ENCODE data around the gene MED10.

MED10 gene

DNA sequence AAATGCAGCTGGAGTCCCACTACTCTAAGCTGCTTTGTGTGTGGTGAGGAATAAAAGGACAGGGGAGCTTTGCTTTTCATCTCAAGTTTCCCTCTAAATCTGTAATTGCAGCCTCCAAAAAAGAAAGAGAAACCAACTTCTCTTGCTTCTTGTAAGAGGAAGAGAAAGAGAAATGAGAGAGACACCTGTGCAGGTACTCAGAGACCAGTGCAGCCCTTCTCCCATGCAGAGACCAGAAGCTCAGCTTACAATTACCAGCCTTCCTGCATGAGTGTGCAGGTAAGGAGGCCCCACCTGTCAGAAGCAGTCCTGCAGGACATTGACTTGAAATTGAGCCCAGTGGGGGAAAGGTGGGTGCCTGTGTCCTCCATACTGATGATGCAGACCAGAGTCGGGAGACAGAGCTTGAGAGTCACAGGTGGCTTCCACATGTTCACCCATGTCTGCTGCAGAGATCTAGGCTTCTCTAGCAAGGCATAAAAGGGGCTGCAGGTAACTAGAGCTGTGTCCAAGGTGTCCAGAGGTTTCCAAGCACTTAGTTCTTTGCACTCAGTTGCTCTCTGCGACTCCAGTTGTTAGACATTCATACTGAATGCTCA is 15.3 kb upstream of the MED10 start:
- Histone ChIP-seq H3K4me1 (ENCODE audit: insufficient read depth, insufficient read length) (no peaks in the 10 kb centered on the region), H3K9me3 (ENCODE audit: insufficient read depth, low read length) (no peaks in the 10 kb centered on the region), H3K4me3 (ENCODE audit: insufficient read length, low read depth) (no peak overlapping the region), H3K36me3 (ENCODE audit: insufficient read depth, insufficient read length, low read length) (no peaks in the 10 kb centered on the region), H3K9ac (ENCODE audit: insufficient read length, low read depth) (no peak overlapping the region), H3K27me3 (ENCODE audit: insufficient read depth, insufficient read length) (no peaks in the 10 kb centered on the region)
- TF ChIP-seq SUZ12 (IDR thresholded peaks at IDR 0.05; ENCODE audit: extremely low read depth, insufficient read depth, insufficient read length) (no peak), YY1 (IDR thresholded peaks at IDR 0.05; ENCODE audit: insufficient read depth, insufficient read length) (no peak), ZNF274 (IDR thresholded peaks at IDR 0.05; ENCODE audit: low read depth, low read length) (no peak)
- no peak for DNase-seq (ENCODE audit: low read depth, low spot score)

DNA sequence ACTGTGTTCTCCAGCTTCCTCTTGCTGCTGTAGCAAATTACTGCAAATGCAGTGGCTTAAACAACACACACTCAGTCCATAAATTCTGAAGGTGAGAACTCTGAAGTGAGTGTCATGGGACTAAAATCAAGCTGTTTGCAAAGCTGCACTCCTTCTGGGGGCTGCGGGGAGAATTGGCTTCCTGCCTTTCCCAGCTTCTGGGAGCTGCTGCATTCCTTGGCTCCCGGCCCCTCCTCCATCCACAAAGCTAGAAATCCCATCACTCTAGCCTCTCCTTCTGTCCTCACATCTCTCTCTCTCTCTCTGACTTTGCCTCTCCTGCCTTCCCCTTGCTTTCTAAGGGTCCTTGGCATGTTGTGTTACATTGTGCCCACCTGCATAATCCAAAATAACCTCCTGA is 14.2 kb upstream of the MED10 start:
- no peak for DNase-seq (ENCODE audit: low read depth, low spot score)
- Histone ChIP-seq H3K36me3 (ENCODE audit: insufficient read depth, insufficient read length, low read length) (no peaks in the 10 kb centered on the region), H3K4me1 (ENCODE audit: insufficient read depth, insufficient read length) (no peaks in the 10 kb centered on the region), H3K9me3 (ENCODE audit: insufficient read depth, low read length) (no peaks in the 10 kb centered on the region), H3K4me3 (ENCODE audit: insufficient read length, low read depth) (no peak overlapping the region), H3K9ac (ENCODE audit: insufficient read length, low read depth) (no peak overlapping the region), H3K27me3 (ENCODE audit: insufficient read depth, insufficient read length) (no peaks in the 10 kb centered on the region)
- TF ChIP-seq ZNF274 (IDR thresholded peaks at IDR 0.05; ENCODE audit: low read depth, low read length) = no peak
- no peak for TF ChIP-seq SUZ12 (IDR thresholded peaks at IDR 0.05; ENCODE audit: extremely low read depth, insufficient read depth, insufficient read length)

DNA sequence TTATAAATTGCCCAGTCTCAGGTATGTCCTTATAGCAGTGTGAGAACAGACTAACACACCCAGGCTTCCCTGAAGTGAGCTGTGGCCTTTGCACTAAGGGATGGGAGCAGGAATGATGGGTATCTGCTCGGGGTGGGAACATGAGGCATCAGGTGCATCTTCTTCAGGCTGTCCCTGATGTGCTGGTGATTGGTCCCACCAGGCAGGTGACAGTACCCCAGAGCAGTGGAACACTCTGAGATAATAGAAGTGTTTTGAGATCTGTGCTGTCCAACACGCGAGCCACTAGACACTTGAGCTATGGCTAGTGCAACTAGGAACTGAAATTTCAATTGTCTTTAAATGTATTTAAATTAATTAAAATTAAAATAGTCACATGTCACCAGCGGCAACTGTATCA is 12.8 kb upstream of the MED10 start:
- no peaks in the 10 kb centered on the region for H3K36me3 ChIP-seq (ENCODE audit: insufficient read depth, insufficient read length, low read length)
- H3K9ac ChIP-seq (ENCODE audit: insufficient read length, low read depth) = no peak overlapping the region
- H3K27me3 ChIP-seq (ENCODE audit: insufficient read depth, insufficient read length) = no peaks in the 10 kb centered on the region
- no peak overlapping the region for H3K4me3 ChIP-seq (ENCODE audit: insufficient read length, low read depth)
- DNase-seq (ENCODE audit: low read depth, low spot score) = no peak
- no peaks in the 10 kb centered on the region for H3K4me1 ChIP-seq (ENCODE audit: insufficient read depth, insufficient read length)
- TF ChIP-seq SUZ12 (IDR thresholded peaks at IDR 0.05; ENCODE audit: extremely low read depth, insufficient read depth, insufficient read length) (no peak), ZNF274 (IDR thresholded peaks at IDR 0.05; ENCODE audit: low read depth, low read length) (no peak), YY1 (IDR thresholded peaks at IDR 0.05; ENCODE audit: insufficient read depth, insufficient read length) (no peak)
- no peaks in the 10 kb centered on the region for H3K9me3 ChIP-seq (ENCODE audit: insufficient read depth, low read length)

DNA sequence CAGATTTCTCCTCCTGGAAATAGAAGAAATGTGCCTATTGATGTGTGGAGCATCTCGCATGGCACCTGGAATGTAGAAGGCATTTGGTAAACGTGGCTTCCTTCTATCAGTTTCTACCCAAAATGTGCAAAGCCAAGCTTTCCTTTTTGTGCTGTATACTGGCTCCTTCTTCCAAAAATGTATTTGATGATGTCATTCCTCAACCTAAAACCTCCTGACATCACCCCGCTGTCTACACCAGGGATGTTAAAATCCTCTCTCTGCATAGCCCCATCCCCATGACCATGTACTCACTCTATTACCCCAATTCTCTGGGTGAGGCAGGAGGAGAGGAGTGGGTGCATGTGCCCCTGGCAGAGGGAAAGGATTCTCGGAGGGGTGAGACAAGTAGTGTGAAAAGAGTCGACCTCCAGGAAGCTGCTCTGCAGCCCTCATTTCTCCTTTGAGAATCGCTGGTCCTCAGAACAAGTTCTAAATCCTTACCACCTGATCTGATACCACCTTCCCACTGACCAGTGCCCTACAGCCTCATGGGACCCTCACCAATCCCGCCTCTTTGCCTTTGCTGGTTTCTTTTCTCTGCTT is 11.7 kb upstream of the MED10 start:
- DNase-seq (ENCODE audit: low read depth, low spot score) = no peak
- H3K4me1 ChIP-seq (ENCODE audit: insufficient read depth, insufficient read length) = no peaks in the 10 kb centered on the region
- H3K9me3 ChIP-seq (ENCODE audit: insufficient read depth, low read length) = no peaks in the 10 kb centered on the region
- no peaks in the 10 kb centered on the region for H3K27me3 ChIP-seq (ENCODE audit: insufficient read depth, insufficient read length)
- H3K4me3 ChIP-seq (ENCODE audit: insufficient read length, low read depth) = no peak overlapping the region
- no peaks in the 10 kb centered on the region for H3K36me3 ChIP-seq (ENCODE audit: insufficient read depth, insufficient read length, low read length)
- TF ChIP-seq SUZ12 (IDR thresholded peaks at IDR 0.05; ENCODE audit: extremely low read depth, insufficient read depth, insufficient read length) (no peak), ZNF274 (IDR thresholded peaks at IDR 0.05; ENCODE audit: low read depth, low read length) (no peak), YY1 (IDR thresholded peaks at IDR 0.05; ENCODE audit: insufficient read depth, insufficient read length) (no peak)
- H3K9ac ChIP-seq (ENCODE audit: insufficient read length, low read depth) = no peak overlapping the region

- no peak for DNase-seq (ENCODE audit: low read depth, low spot score)
- no peaks in the 10 kb centered on the region for H3K9me3 ChIP-seq (ENCODE audit: insufficient read depth, low read length)
- TF ChIP-seq SUZ12 (IDR thresholded peaks at IDR 0.05; ENCODE audit: extremely low read depth, insufficient read depth, insufficient read length) (no peak), ZNF274 (IDR thresholded peaks at IDR 0.05; ENCODE audit: low read depth, low read length) (no peak)
- H3K9ac ChIP-seq (ENCODE audit: insufficient read length, low read depth) = no peak overlapping the region
- H3K4me3 ChIP-seq (ENCODE audit: insufficient read length, low read depth) = no peak overlapping the region
- no peaks in the 10 kb centered on the region for H3K27me3 ChIP-seq (ENCODE audit: insufficient read depth, insufficient read length)
- no peaks in the 10 kb centered on the region for H3K36me3 ChIP-seq (ENCODE audit: insufficient read depth, insufficient read length, low read length)
- no peaks in the 10 kb centered on the region for H3K4me1 ChIP-seq (ENCODE audit: insufficient read depth, insufficient read length)
These were observed 11.1 kb upstream of the MED10 start for GRCh38 chr5:6389397-6389796.

GRCh38 chr5:6387970-6388369 is 9.6 kb upstream of the MED10 start:
- H3K9ac ChIP-seq (ENCODE audit: insufficient read length, low read depth) = no peak overlapping the region
- TF ChIP-seq ZNF274 (IDR thresholded peaks at IDR 0.05; ENCODE audit: low read depth, low read length) = no peak
- TF ChIP-seq SUZ12 (IDR thresholded peaks at IDR 0.05; ENCODE audit: extremely low read depth, insufficient read depth, insufficient read length) = no peak
- no peak for TF ChIP-seq YY1 (IDR thresholded peaks at IDR 0.05; ENCODE audit: insufficient read depth, insufficient read length)
- H3K27me3 ChIP-seq (ENCODE audit: insufficient read depth, insufficient read length) = no peaks in the 10 kb centered on the region
- no peak overlapping the region for H3K4me3 ChIP-seq (ENCODE audit: insufficient read length, low read depth)
- no peak for DNase-seq (ENCODE audit: low read depth, low spot score)
- H3K9me3 ChIP-seq (ENCODE audit: insufficient read depth, low read length) = no peaks in the 10 kb centered on the region
- H3K36me3 ChIP-seq (ENCODE audit: insufficient read depth, insufficient read length, low read length) = no peaks in the 10 kb centered on the region
- no peaks in the 10 kb centered on the region for H3K4me1 ChIP-seq (ENCODE audit: insufficient read depth, insufficient read length)

GRCh38 chr5:6386271-6386670 is 7.9 kb upstream of the MED10 start:
- Histone ChIP-seq H3K4me1 (ENCODE audit: insufficient read depth, insufficient read length) (no peaks in the 10 kb centered on the region), H3K4me3 (ENCODE audit: insufficient read length, low read depth) (no peak overlapping the region), H3K36me3 (ENCODE audit: insufficient read depth, insufficient read length, low read length) (no peaks in the 10 kb centered on the region), H3K27me3 (ENCODE audit: insufficient read depth, insufficient read length) (no peaks in the 10 kb centered on the region), H3K9ac (ENCODE audit: insufficient read length, low read depth) (no peak overlapping the region), H3K9me3 (ENCODE audit: insufficient read depth, low read length) (no peaks in the 10 kb centered on the region)
- no peak for TF ChIP-seq SUZ12 (IDR thresholded peaks at IDR 0.05; ENCODE audit: extremely low read depth, insufficient read depth, insufficient read length)
- no peak for TF ChIP-seq YY1 (IDR thresholded peaks at IDR 0.05; ENCODE audit: insufficient read depth, insufficient read length)
- no peak for TF ChIP-seq ZNF274 (IDR thresholded peaks at IDR 0.05; ENCODE audit: low read depth, low read length)
- DNase-seq (ENCODE audit: low read depth, low spot score) = no peak

Measured in NT2/D1 (cell line).